ENCODE measurements around the gene ZNF273.

GRCh38 chr7:64876792-64877713 lies 26.0 kb upstream of the ZNF273 start:
- TF ChIP-seq EZH2 (IDR thresholded peaks at IDR 0.05; ENCODE audit: insufficient read depth, poor library complexity, severe bottlenecking) (no peak), EZH2phosphoT487 (IDR thresholded peaks at IDR 0.05; ENCODE audit: insufficient read depth, low read depth) (no peak)
